Osteoblast (primary cell): ENCODE results near the gene CDH4. TPM values are rescaled to one million over a fixed set of nuclear protein-coding genes. Genes with fewer than 3 reads are reported as not detected.

Experiments
- DNase-seq: peaks from one replicate; pipeline ENCODE4 v3.0.0; 2011; ENCODE audit warnings: low spot score, mixed read lengths; ENCODE audit not compliant: insufficient read length; ENCODE audit errors: missing footprints
- H2AFZ ChIP-seq: 2 replicates; pipeline ENCODE4 v1.6.0; 2011; ENCODE audit warnings: mild to moderate bottlenecking, low read length
- H3K27ac ChIP-seq: 2 replicates; pipeline ENCODE4 v1.5.1; 2011; ENCODE audit warnings: mild to moderate bottlenecking, low read depth, low read length, moderate library complexity
- H3K27me3 ChIP-seq: 2 replicates; pipeline ENCODE4 v1.6.0; 2012; ENCODE audit warnings: mild to moderate bottlenecking, control low read depth, inconsistent platforms, low read length, moderate library complexity; ENCODE audit not compliant: insufficient read depth
- H3K36me3 ChIP-seq: 2 replicates; pipeline ENCODE4 v1.5.1; 2011; ENCODE audit warnings: mild to moderate bottlenecking, low read length, control low read depth, moderate library complexity; ENCODE audit not compliant: insufficient read depth
- H3K4me1 ChIP-seq: 2 replicates; pipeline ENCODE4 v1.5.1; 2011; ENCODE audit warnings: mild to moderate bottlenecking, low read length, control low read depth, moderate library complexity; ENCODE audit not compliant: insufficient read depth
- H3K4me2 ChIP-seq: 2 replicates; pipeline ENCODE4 v1.6.0; 2011; ENCODE audit warnings: mild to moderate bottlenecking, low read length; ENCODE audit not compliant: insufficient read depth
- H3K4me3 ChIP-seq: fragments of 200-600 bp; sonication (generic); 3 replicates; pipeline ENCODE4 v1.5.1; 2012; ENCODE audit warnings: mild to moderate bottlenecking, low read length, inconsistent platforms; ENCODE audit not compliant: insufficient read depth
- H3K79me2 ChIP-seq: 2 replicates; pipeline ENCODE4 v1.6.0; 2012; ENCODE audit warnings: mild to moderate bottlenecking, low read length, control low read depth, inconsistent platforms; ENCODE audit not compliant: insufficient read depth
- H3K9me3 ChIP-seq: 2 replicates; pipeline ENCODE4 v1.5.1; 2011; ENCODE audit warnings: low read depth, low read length, control low read depth
- H4K20me1 ChIP-seq: 2 replicates; pipeline ENCODE4 v1.6.0; 2012; ENCODE audit warnings: mild to moderate bottlenecking, low read length, control low read depth; ENCODE audit not compliant: insufficient read depth
- total RNA-seq: library from RNA; depleted of rRNA; stranded (reverse); fragments of >200 nt; gene quantifications from 2 replicates; pipeline ENCODE4 v1.2.3, GENCODE V29; 2012
- TF ChIP-seq, protein P1 (sequence below): IDR thresholded peaks from 2 replicates; pipeline ENCODE4 v1.5.1; 2011; ENCODE audit warnings: mild to moderate bottlenecking, low read depth, low read length, moderate library complexity; ENCODE audit errors: extremely low read depth

CDH4 gene
- total RNA-seq, 1 donor: 1.1 TPM

DNA sequence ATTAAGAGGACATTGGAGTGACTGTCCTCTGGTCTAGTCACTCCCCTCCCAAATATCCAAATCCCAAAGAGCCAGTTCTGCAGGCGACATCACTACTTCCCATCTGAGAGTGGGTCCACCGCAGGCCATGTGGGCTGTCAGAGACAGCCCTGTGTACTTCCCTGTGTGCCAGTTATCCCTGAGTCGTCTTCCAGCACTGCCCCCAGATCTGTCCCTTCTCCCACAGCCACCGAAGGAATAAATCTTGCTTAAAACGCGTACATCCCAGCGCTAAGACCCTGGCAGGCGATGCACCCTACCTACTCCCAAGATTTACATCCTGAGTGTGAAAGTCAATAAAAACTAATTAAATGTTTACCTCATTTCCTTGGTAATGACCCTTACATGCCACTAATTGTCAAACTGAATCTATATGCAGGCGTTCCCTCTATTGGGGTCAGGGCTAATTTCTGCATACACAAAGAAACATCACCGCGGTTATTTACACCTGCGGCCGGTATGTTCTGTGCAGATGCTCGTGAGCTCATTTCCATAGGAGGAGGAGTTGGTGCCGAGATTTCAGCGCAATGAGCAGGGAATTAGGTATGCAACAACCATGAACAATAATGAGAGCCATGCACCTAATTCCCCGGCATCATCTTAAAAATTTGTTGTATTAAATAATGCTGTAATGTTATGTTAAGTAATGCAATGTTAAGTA lies 31.3 kb upstream of the CDH4 start:
- H3K4me3 ChIP-seq: no peak overlapping the region
- H3K4me1 ChIP-seq: peaks cover 3% of the 10 kb centered on the region
- H3K9me3 ChIP-seq: no peaks in the 10 kb centered on the region
- no peak overlapping the region for H3K4me2 ChIP-seq
- H3K27me3 ChIP-seq: peaks cover 6% of the 10 kb centered on the region
- DNase-seq: no peak
- H3K27ac ChIP-seq: no peak overlapping the region
- no peaks in the 10 kb centered on the region for H3K79me2 ChIP-seq
- no peaks in the 10 kb centered on the region for H4K20me1 ChIP-seq
- TF ChIP-seq, protein P1, sequence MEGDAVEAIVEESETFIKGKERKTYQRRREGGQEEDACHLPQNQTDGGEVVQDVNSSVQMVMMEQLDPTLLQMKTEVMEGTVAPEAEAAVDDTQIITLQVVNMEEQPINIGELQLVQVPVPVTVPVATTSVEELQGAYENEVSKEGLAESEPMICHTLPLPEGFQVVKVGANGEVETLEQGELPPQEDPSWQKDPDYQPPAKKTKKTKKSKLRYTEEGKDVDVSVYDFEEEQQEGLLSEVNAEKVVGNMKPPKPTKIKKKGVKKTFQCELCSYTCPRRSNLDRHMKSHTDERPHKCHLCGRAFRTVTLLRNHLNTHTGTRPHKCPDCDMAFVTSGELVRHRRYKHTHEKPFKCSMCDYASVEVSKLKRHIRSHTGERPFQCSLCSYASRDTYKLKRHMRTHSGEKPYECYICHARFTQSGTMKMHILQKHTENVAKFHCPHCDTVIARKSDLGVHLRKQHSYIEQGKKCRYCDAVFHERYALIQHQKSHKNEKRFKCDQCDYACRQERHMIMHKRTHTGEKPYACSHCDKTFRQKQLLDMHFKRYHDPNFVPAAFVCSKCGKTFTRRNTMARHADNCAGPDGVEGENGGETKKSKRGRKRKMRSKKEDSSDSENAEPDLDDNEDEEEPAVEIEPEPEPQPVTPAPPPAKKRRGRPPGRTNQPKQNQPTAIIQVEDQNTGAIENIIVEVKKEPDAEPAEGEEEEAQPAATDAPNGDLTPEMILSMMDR: no peak
- H3K36me3 ChIP-seq: no peaks in the 10 kb centered on the region
- no peak overlapping the region for H2AFZ ChIP-seq

GRCh38 chr20:61222699-61223098 lies 29.4 kb upstream of the CDH4 start:
- Histone ChIP-seq H3K79me2 (no peaks in the 10 kb centered on the region), H2AFZ (no peak overlapping the region), H3K9me3 (no peaks in the 10 kb centered on the region), H3K4me1 (peaks cover 3% of the 10 kb centered on the region), H4K20me1 (no peaks in the 10 kb centered on the region), H3K27ac (no peak overlapping the region), H3K4me2 (no peak overlapping the region), H3K27me3 (peaks cover 6% of the 10 kb centered on the region), H3K36me3 (no peaks in the 10 kb centered on the region), H3K4me3 (no peak overlapping the region)
- DNase-seq: no peak
- TF ChIP-seq, protein P1: no peak

DNA sequence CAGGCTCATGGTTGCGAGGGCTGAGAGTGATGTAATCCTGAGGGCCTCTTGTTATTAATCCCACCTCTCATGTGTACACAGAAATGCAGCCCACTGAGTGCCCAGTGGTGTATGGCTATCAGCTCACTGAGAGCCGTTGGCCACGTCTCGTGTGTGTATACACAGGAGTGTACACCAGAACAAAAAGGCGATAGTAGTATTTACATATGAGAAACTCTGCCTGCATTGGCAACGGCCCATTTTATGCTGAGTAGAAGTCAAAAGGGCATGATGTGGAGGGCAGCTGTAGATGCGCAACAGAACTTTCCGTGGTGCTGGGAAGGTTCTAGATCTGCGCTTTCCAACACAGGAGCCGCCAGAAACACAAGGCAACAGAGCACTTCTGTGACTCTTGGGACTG lies 28.9 kb upstream of the CDH4 start:
- peaks cover 3% of the 10 kb centered on the region for H3K4me1 ChIP-seq
- TF ChIP-seq, protein P1: no peak
- H3K9me3 ChIP-seq: no peaks in the 10 kb centered on the region
- H2AFZ ChIP-seq: no peak overlapping the region
- no peak overlapping the region for H3K4me3 ChIP-seq
- no peaks in the 10 kb centered on the region for H4K20me1 ChIP-seq
- H3K27ac ChIP-seq: no peak overlapping the region
- no peaks in the 10 kb centered on the region for H3K36me3 ChIP-seq
- no peak for DNase-seq
- peaks cover 6% of the 10 kb centered on the region for H3K27me3 ChIP-seq
- no peak overlapping the region for H3K4me2 ChIP-seq
- H3K79me2 ChIP-seq: no peaks in the 10 kb centered on the region

GRCh38 chr20:61230166-61230565 lies 21.9 kb upstream of the CDH4 start:
- Histone ChIP-seq H3K4me3 (no peak overlapping the region), H2AFZ (no peak overlapping the region), H3K4me2 (no peak overlapping the region), H4K20me1 (no peaks in the 10 kb centered on the region), H3K79me2 (no peaks in the 10 kb centered on the region), H3K4me1 (no peaks in the 10 kb centered on the region), H3K27ac (no peak overlapping the region), H3K27me3 (no peaks in the 10 kb centered on the region), H3K9me3 (no peaks in the 10 kb centered on the region), H3K36me3 (no peaks in the 10 kb centered on the region)
- TF ChIP-seq, protein P1: no peak
- DNase-seq: no peak
